ENCODE measurements around the gene DMRT1.

Gene DMRT1

GRCh38 chr9:922171-922570 is 80.7 kb downstream of the DMRT1 start:
- H3K4me3 ChIP-seq (ENCODE audit: low read depth, low read length), result no peak overlapping the region
- no peak for TF ChIP-seq CTCF (IDR thresholded peaks at IDR 0.05; ENCODE audit: low read depth, low read length)
- no peaks in the 10 kb centered on the region for H3K4me1 ChIP-seq
- H3K27me3 ChIP-seq, result no peaks in the 10 kb centered on the region; the same call in 1 of the 2 replicates
- no peaks in the 10 kb centered on the region for H3K36me3 ChIP-seq
- no peak for DNase-seq
- H3K9me3 ChIP-seq, result no peaks in the 10 kb centered on the region

- H3K4me3 ChIP-seq (ENCODE audit: low read depth, low read length), result no peak overlapping the region
- no peaks in the 10 kb centered on the region for H3K4me1 ChIP-seq
- no peaks in the 10 kb centered on the region for H3K9me3 ChIP-seq
- no peak for DNase-seq
- no peak for TF ChIP-seq CTCF (IDR thresholded peaks at IDR 0.05; ENCODE audit: low read depth, low read length)
- no peaks in the 10 kb centered on the region; the same call in 1 of the 2 replicates for H3K27me3 ChIP-seq
- no peaks in the 10 kb centered on the region for H3K36me3 ChIP-seq
Observed at GRCh38 chr9:922731-923130, 81.2 kb downstream of the DMRT1 start.

GRCh38 chr9:926976-927375 is 85.5 kb downstream of the DMRT1 start:
- H3K4me3 ChIP-seq (ENCODE audit: low read depth, low read length), result no peak overlapping the region
- no peaks in the 10 kb centered on the region for H3K27me3 ChIP-seq
- H3K9me3 ChIP-seq, result no peaks in the 10 kb centered on the region
- DNase-seq, result no peak
- H3K4me1 ChIP-seq, result no peaks in the 10 kb centered on the region
- H3K36me3 ChIP-seq, result no peaks in the 10 kb centered on the region
- no peak for TF ChIP-seq CTCF (IDR thresholded peaks at IDR 0.05; ENCODE audit: low read depth, low read length)

- peak; percentile 60 for TF ChIP-seq CTCF (IDR thresholded peaks at IDR 0.05; ENCODE audit: low read depth, low read length)
- Histone ChIP-seq H3K4me1 (no peaks in the 10 kb centered on the region), H3K4me3 (ENCODE audit: low read depth, low read length) (no peak overlapping the region), H3K27me3 (no peaks in the 10 kb centered on the region), H3K36me3 (no peaks in the 10 kb centered on the region), H3K9me3 (no peaks in the 10 kb centered on the region)
- no peak for DNase-seq
Observed at GRCh38 chr9:928363-929042, 87.0 kb downstream of the DMRT1 start.

GRCh38 chr9:929719-930118 is 88.2 kb downstream of the DMRT1 start:
- Histone ChIP-seq H3K27me3 (no peaks in the 10 kb centered on the region), H3K4me1 (no peaks in the 10 kb centered on the region)

More at GRCh38 chr9:929719-930118, 88.2 kb downstream of the DMRT1 start:
- TF ChIP-seq CTCF (IDR thresholded peaks at IDR 0.05; ENCODE audit: low read depth, low read length), result no peak
- Histone ChIP-seq H3K4me3 (ENCODE audit: low read depth, low read length) (no peak overlapping the region), H3K9me3 (no peaks in the 10 kb centered on the region), H3K36me3 (no peaks in the 10 kb centered on the region)
- DNase-seq, result no peak

Measured in BE2C (cell line).